ENCODE results near the gene PEPD.
A peak's percentile ranks its signal among the peaks of the same experiment; 100 is the strongest.
"Not testable (repeated sequence)": the region's sequence is repeated elsewhere in the genome, so short reads cannot be mapped to it uniquely, and the experiment has no call there.

Gene PEPD

DNA sequence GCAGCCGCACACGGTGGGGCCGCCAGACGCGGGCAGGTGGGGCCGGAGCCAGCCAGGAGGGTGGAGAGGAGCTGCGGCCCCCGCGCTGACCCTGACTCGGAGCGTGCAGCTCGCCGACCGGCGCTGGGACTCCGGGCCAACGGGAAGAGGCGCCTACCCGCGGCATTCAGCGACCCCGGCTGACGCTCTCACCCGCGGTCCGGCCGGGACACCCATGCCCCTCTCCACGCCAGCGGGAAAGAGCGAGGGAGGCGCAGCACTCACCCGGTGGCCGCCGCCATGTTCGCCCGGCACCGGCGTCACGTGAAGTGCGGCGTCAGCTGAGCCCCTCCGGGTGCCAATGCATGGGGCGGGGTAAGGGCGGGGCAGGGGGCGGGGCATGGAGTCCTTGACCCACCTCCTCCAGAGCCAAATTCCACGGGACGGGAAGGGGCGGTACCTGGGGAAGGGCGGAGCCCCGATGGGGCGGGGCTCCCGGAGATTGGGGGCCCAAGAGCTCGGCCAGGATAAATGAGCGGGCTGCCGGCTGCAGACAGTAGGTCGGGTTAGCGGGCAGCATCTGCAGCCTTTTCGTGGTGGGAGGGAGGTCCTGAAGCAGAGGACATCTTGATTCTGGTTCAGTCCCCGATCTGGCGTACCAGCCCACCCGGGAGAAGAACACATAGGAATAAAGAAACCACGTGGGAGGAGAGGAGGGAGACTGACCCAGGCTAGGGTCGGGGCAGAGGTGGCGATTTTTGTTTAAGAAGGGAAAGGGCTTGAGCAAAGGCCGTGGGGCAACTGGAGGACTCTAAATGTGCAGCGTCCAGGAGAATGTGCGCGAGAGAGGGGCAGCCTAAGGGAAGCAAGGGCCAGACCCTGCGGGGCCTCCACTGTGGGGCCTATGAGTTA lies at the start of gene PEPD:
TSS of gene PEPD (minus strand) at position 312 of the 891 bp plus-strand sequence. CDS start at position 281, 31 bp downstream.
- peak; percentile 57 for DNase-seq (ENCODE audit: low read depth)

DNA sequence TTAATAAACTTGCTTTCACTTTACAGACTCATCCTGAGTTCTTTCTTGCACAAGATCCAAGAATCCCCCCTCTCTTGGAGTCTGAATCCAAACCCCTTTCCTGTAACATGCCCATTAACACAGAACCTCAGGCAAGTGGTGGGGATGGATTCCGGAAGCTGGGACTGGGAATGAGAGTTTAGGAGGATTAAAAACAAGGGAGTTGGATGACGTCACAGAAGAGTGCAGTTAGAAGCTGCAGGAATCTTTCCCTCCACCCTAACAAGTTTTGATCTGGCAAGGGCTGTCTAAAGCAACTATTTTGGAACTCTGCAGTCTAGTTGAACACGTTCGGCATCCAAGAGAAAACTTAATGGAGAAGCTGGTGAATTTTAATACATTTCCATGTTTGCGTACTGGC lies 48.2 kb upstream of the PEPD start:
- no peak for DNase-seq (ENCODE audit: low read depth)

DNA sequence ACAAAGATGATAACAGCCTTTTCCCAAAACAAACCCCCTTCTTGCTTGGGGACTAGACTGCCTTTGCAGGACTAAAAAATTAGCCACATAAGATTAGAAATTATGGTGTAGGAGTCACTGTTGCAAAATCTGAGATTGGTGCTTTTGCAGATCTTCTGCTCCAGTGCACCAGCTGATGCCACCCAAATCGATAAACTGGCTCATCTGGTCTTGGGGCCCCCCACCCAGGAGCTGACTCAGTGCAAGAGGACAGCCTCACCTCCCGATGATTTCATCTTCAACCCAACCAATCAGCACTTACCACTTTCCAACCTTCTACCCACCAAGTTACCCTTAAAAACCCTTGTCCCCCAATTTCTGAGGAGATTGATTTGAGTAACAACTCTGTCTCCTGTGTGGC lies 47.1 kb upstream of the PEPD start:
- no peak for DNase-seq (ENCODE audit: low read depth)

DNA sequence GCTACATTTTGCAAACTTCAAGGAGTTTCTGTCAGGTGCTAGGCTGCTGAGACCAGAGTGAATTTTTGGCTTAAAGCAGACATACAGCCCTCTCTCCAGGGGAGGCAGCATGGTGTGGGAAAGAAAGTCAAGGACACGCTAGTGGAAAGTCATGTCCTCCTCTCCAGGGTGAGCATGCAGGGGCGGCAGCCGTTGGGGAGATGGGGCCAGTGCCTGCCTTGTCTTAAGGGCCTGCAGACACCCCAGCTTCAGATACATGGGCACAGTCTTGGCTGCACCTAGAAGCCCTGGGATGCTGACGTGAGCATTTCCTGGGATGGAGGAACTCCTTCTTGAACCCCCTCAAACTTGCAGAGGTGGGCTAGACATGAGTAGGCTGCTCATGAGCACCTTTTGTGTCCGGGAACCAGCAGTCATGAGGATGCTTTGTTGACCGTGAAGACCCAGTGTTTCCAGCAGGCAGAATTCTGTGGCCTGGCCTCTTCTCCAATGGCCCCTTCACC lies 43.3 kb upstream of the PEPD start:
- DNase-seq (ENCODE audit: low read depth), result no peak

DNA sequence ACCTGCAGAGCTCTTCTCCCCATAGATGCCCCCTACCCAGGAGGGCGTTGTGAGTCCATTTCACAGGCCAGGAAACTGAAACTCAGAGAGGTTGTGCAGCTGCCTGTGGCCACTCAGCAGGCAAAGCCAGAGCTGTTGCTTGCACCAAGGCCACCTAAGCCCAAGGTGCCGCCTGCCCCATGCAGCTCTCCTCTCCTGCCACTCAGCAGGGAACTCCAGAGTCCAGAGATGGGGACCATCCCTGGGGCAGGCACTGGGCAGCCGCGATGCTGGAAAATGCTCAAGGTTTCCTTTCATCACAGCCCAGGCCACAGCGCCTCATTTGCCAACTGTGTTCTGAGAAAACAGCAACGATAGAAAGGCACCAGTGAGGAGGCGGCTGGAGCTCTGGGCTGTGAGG lies 41.0 kb upstream of the PEPD start:
- DNase-seq (ENCODE audit: low read depth), result no peak

DNA sequence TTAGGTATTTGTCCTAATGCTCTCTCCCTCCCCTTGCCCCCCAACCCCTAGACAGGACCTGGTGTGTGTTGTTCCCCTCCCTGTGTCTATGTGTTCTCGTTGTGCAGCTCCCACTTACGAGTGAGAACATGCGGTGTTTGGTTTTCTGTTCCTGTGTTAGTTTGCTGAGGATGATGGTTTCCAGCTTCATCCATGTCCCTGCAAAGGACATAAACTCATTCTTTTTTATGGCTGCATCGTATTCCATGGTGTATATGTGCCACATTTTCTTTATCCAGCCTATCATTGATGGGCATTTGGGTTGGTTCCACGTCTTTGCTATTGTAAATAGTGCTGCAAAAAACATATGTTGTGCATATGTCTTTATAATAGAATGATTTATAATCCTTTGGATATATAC lies 40.1 kb upstream of the PEPD start:
- not testable (repeated sequence) for DNase-seq (ENCODE audit: low read depth)

DNA sequence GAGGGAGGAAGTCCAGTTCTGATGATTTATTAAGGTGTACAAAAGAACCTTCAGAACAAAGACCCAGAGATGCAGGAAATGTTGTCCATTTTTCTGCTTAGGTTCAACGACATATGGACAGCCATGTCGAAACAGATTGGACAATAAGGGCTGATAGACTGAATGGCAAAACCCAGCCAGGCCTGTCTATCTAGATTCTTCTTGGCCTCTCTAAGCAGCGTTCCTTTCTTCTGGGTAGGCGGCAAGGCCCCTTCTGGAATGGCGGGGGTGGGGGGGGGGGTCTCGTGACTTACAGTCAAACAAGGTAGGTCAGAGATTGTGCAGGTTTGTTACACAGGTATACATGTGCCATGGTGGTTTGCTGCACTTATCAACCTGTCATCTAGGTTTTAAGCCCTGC lies 39.7 kb upstream of the PEPD start:
- no peak for DNase-seq (ENCODE audit: low read depth)

DNA sequence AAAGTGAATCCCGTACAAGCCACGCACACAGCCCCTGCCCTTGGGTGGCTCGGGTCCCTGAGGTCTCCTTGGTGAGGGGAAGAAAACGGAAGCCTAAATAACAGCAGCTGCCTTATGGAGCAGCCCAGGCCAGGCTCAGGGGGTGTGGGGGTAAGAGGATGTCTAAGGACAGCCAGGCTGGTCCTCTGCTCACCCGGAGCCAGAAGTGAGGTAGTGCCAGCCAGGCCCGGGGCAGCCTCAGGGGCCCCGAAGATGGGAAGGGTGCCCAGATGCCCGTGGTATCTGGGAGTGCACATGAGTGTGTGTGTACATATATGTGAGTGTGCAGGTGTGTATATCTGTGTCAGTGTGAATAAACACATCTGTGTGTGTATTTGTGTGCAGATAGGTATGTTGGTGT lies 38.4 kb upstream of the PEPD start:
- no peak for DNase-seq (ENCODE audit: low read depth)

DNA sequence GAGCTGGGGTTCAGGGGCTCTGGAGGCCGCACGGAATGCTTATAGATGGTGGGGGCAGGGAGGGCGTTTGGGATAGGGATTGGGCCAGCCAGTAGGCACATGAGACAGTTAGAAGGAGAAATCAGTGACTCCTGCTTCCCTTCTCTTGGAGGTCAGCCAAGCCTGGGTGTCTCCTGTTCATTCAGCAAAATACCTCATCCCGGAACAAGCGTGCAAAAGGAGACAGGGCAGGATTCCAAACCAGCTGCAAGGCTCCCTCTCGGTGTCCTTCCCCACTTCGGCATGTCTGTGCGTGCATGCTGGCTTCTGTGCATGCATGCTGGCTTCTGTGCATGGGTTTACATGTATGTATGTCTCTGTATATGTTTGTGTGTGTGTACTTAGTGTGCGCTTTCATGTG lies 37.3 kb upstream of the PEPD start:
- DNase-seq (ENCODE audit: low read depth), result no peak

DNA sequence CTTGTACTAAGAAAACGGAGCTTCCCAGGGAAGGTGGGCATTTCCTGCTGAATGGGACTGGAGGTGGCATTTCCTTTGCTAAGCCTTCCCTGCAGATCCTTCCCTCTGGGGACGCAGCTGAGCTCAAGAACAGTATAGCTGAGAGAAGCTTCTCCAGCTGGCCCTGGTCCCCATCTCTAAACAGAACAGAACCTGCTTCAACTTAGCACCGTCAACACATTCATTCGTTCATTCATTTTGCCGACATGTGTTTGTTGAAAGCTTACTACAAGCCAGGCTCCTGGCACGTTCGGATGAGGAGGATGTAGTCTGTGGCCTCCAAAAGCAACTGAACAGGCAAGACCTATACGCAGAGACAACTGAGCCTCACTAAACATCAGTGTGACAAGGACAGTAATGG lies 36.6 kb upstream of the PEPD start:
- no peak for DNase-seq (ENCODE audit: low read depth)

DNA sequence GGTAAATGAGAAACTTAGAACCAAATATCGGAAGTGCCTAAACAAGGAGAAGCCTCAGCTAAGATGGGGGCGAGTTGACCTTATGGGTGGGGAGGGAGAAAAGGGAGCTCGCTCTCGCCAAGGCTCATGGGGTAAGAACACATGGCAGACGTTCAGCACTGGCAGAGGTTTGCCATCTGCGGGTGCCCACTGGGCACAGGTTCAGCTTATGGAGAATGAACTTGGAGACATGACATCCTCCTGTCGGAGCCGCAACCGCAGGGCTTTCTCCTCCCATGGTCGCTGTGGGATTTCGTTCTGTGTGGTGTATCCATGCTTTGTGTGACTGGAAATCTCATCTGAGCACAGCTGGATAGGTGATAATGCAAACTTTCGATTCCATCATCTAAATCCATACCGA lies 36.1 kb upstream of the PEPD start:
- no peak for DNase-seq (ENCODE audit: low read depth)

DNA sequence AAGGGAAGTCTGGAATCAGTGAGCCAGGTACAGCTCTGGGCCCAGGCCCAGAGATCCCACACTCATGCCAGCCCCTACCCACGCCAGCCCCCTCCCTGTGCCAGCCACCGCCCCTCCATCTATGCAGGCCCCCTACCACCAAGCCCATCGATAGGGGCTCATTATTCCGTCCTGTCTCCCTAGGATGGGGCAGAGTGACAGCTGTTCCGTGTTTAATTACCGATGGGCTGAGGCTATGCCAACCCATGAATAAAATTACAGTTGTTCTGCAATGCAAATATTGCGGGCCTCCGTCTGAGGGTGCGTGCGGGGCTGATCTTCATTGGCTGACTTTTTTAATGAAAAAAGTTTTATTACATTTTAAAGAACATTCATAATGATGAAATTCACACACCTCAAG lies 35.6 kb upstream of the PEPD start:
- no peak for DNase-seq (ENCODE audit: low read depth)

DNA sequence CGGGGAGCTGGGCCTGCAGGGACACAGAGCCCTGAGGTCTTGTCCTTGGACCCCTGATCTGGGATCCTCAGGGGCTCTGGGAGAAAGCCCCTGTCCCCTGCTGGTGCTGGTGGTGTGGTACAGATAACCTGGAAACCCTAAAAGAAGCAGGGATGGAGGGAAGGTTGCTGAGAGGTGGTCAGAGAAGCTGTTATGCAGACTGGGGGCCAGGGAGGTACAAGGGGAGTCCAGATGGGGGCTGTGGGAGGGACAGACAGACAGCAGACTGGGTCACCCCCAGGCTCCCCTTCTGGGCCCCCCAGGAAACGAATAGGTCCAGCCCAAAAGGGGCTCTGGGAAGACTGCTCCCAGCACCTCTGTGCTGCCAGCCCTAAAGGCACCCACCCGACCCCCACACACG lies 34.7 kb upstream of the PEPD start:
- no peak for DNase-seq (ENCODE audit: low read depth)

DNA sequence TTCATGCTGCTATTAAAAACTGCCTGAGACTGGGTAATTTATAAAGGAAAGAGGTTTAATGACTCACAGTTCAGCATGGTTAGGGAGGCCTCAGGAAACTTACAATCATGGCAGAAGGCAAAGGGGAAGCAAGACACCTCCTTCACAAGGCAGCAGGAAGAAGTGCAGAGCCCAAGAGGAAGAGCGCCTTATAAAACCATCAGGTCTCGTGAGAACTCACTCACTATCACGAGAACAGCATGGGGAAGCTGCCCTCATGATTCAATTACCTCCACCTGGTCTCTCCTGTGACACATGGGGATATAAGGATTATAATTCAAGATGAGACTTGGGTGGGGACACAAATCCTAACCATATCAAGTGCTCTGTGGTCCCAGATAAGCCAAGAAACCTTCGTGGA lies 34.1 kb upstream of the PEPD start:
- not testable (repeated sequence) for DNase-seq (ENCODE audit: low read depth)

DNA sequence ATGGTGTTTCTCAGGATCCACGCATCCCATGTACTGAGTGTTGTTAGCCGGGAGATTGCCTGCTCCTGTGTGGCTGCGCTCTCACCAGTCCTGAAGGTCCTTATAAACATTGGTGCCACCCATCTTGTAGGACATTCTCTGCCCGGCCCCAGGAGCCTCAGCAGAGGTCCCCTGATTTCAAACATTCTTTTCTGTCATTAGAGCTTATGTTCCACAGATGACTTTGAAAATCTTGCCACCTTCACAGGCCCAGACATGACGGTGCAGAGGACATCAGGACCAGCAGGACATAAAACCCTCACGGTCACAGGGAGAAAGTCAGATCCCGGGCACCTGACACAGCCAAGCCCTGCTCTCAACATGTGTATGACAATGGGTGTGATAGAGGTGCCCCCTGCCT lies 33.2 kb upstream of the PEPD start:
- no peak for DNase-seq (ENCODE audit: low read depth)

DNA sequence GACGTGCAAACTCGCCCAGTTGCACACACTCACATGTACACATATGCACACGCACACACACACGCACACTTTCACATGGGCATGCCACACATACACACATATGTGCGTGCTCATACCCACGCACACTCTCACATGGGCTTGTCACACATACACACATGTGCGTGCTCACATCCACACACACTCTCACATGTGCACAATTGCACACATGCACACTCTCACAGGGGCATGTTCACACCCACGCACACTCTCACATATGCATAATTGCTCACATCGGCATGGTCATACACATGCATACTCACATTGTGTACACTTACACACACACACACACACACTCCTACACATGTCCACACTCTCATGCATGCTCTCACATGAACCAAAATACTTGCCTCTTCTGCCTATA lies 32.8 kb upstream of the PEPD start:
- no peak for DNase-seq (ENCODE audit: low read depth)

DNA sequence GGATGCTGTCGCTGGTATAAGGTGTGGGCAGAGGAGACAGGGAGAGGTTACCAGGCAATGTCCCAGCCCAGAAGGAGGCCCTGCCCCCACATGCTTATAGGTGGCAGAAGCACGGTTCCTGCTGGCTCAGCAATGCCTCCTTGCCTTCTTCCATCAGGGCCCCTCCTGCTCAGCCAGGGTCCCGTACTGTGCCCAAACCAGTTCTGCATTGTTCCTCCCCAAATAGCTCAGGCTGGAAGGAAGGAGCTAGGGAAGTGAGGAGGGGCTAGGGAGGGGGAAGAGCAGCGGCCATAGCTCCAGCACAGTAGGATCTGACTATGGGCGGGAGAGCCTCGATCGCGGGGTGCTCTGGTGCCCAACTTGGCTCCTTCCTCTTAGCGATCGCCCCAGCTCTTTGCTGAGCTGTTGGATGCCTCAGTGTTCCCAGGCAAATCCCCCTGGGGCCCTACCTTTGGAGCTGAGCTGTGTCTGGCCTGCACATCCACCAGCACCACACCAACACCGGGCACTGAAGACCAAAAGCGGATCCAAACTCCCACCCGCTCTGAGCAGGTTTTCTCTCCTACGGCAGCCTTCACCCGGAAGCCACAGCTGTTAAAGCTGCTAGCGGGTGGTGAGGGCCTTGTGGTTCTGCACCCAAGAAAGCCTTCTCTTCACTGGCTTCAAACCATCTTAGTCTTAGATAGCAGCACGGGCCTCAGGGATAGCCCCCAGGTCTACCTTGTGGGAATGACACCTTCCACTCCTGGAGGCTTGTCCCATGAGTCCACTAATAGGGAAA lies 32.1 kb upstream of the PEPD start:
- DNase-seq (ENCODE audit: low read depth), result no peak

DNA sequence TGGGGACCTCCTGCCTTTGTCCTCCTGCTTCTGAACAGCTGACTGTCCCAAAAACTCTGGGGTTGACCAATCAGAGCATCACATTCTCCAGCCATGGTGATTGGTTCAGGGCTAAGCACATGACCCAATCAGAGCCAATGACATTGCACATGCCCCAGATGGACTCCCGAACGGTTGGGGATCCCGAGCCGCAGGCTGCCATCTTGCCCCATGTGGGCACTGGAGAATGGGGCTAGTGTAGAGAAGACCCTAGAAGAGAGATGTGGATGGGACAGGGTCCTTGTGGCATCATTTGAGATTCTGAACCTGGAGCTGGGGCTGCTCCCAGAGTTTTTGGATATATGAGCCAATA lies 31.3 kb upstream of the PEPD start:
- DNase-seq (ENCODE audit: low read depth), result no peak

DNA sequence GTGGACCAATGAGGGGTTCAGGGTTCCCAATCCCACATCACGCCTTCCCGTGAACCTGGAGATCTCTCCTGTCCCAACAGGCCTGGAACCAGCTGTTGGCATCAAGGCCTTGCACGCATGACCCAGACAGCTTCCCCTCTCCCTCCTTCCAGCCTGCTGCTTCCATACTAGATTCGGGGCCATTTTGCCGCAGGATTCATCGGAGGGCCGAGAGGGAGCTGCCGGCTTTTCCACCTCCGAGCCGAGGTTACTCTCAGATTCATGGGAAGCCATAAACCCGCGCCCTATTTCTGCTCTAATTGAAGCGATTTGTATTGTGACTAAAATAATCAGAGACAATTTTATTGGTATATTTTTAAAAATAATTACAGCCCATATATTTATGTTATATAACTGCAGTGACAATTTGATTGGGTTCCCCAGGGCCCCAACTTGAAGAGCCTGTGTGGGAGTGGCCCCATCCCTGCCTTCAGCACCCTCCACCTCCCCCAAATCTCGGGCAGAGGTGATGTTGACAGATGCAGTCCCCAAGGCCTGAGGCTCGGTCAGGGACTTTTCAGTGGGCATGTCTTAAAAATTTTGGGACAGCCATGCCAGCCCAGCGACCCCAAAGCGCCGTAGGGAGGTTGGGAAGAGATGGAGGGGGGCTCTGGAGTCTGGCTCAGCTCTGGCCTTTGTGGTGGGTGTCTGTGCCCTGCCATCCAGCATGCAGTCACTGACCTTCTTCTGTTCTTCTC lies 30.8 kb upstream of the PEPD start:
- DNase-seq (ENCODE audit: low read depth), result no peak

DNA sequence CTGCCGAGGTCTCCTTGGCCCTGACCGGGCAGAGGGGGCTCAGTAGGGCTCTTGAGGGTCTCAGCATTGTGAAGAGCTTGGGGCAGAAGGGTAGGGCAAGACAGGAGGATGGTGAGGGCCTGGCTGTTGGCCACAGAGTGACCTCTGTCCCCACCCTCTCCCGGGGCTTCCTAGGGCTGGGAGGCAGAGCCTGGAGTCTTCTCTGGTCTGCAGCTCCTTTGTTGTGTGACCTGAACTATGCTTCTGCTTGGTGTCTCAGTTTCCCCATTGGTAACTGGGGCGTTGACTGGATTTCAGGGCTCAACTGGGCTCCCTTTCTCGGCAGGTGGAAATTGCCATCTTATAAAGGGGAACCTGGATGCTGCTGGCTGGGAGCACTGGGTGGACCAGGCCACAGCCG lies 30.1 kb upstream of the PEPD start:
- DNase-seq (ENCODE audit: low read depth), result no peak

DNA sequence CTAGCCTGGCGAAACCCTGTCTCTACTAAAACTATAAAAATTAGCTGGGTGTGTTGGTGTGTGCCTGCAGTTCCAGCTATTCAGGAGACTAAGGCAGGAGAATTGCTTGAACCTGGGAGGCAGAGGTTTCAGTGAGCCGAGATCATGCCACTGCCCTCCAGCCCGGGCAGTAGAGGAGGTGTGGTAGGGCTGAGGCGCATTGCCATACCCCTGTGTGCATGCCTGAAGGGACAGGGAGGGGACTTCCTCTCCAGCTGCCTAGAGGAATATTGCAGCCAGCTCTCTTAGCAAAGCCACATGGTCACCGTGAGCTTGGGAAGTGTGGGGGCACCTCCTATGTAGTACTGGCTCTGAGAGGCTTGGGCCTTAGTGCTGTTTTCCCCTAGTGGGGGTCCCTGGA lies 29.2 kb upstream of the PEPD start:
- DNase-seq (ENCODE audit: low read depth), result no peak

DNA sequence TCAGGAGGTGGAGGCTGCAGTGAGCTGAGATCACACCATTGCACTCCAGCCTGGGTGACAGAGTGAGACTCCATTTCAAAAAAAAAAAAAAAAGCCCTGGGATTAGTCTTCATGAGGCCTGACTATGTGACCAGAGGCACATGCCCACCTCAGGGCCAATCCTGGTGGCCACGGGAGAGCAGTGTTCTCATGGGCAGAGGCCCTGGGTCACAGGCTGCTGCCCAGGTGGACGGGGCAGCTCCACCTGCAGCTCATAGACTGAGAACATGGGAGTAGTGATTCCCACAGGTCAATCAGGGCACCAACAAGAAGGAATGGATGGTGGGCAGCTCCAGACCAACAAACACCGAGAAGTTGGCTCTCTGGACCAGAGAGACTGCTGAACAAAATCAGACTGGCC lies 26.1 kb upstream of the PEPD start:
- DNase-seq (ENCODE audit: low read depth), result no peak

DNA sequence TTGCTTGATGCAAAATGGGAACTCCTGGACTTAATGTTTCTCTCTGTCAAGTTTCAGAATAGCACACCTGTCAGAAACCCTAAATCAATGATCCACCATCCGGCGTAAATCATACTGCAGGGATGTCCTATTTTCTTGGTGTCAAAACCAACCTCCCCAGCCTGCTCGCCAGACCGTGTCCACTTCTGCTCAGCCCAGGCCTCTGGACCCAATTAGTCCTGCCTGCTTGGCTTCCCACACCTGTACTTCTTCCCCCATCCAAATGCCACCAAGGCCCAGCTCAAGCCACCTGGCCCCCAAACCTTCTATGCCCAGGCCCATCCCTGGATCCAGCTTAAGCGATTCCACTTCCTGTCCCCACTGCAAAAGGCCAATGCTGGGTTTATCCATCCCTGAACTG lies 25.1 kb upstream of the PEPD start:
- no peak for DNase-seq (ENCODE audit: low read depth)
